Superior temporal gyrus (tissue), 1 donor: ENCODE data around the gene LAT.
"Not testable (repeated sequence)": the region's sequence is repeated elsewhere in the genome, so short reads cannot be mapped to it uniquely, and the experiment has no call there.

Experiments used
- DNase-seq: peaks from one replicate; pipeline ENCODE4 v3.0.0-alpha.2; 2016; ENCODE audit errors: extremely low spot score

The LAT gene

DNA sequence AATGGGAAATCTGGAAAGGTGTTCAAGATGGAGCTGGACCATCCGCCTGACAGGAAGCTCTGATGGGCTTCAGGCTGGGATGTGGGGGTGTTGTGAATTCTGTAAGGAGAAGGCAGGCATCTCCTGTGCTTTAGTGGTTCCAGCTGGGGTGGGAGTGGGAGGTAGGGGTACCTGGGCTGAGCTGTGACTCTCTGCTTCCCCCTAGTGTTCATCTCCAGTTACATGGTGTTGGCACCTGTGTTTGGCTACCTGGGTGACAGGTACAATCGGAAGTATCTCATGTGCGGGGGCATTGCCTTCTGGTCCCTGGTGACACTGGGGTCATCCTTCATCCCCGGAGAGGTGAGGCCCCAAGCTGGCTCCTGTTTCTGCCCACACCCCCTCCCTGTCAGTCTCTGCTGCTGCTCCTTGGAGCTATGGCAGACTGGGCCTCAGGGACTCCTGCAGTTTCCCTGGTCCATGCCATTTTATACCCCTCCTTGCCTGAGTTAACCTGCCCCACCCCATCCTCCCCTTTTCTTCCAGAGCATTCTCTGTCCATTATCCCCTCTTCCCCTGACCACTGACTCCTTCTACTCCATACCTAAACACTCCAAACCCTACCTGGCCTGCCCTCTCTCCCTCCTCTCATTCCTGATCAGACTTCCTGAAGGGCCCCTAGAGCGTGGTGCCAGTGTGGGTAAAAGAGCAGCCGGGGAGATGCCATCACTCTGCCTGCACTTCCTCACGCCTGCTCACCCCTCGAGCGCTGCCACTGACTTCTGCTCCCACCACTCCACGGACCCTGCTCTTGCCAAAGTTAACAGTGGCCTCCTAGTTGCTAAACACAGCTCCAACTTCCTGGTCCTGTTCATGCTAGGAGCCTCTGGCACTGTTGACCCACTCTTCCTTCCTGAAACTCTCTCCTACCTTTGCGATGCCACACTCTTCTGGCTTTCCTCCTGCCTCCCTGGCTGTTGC is 6.9 kb upstream of the LAT start:
- no peak for DNase-seq

DNA sequence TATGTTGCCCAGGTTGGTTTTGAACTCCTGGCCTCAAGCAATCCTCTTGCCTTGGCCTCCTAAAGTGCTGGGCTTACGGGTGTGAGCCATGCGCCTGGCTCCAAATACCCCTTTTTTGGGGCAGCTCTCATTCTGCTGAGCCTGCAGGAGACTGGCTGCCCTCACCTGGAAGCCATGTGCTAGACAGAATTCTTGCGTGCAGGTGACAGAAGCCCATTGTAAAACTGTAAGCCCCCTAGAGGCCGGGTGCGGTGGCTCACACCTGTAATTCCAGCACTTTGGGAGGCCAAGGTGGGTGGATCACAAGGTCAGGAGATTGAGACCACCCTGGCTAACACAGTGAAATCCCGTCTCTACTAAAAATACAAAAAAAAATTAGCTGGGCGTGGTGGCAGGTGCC is 4.5 kb upstream of the LAT start:
- DNase-seq, result not testable (repeated sequence)

DNA sequence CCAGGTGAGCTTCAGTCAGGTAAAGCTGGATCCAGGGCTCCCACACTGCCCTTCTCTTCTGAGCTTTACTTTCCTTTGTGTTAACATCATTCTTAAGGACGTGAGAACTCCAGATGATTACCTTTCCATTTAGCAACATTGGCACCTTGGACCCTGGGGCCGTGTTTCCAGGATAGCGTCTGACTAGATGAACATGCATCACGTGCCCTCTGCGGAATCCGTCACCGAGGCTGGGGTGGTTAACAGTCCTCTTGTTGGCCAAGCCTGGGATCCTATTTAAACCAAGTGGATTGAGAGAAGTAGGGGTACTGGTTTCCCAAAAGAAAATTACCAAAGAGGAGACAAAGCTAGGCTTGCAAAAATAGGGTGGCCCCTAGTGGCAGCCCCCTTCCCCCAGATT is 3.9 kb upstream of the LAT start:
- DNase-seq, result no peak

DNA sequence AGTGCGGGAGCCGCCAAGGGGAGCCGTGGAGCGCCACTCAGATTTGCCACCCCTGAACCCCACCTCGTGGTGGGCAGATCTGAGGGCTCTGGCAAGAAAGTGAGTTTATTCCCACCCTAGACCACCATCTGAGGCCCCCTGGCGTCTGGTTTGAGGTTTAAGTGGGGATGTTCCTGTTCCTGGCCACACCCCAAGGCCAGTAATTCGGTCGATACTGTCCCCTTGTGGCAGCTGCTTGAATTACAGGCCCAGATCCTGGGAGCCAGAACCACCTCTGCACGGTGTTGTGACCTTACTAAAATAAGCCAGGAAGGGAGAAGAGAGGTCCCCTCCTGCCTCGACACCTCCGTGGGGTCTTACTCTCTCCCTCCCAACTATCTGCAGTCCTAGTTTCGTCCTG is 3.3 kb upstream of the LAT start:
- DNase-seq, result no peak

DNA sequence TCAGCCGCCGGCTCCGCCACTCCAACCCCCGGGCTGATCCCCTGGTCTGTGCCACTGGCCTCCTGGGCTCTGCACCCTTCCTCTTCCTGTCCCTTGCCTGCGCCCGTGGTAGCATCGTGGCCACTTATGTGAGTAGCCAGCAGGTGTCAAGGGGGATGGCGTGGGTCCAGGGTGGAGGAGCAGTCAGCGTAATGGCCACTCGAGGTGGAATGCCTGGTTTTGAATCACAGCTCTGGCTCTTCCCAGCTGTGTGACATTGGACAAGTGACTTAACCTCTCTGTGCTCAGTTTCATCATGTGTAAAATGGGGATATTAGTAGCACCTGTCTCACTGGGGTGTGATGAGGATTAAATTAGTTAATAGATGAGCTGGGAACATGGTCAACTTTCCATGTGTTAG is 2.4 kb upstream of the LAT start:
- DNase-seq, result no peak

DNA sequence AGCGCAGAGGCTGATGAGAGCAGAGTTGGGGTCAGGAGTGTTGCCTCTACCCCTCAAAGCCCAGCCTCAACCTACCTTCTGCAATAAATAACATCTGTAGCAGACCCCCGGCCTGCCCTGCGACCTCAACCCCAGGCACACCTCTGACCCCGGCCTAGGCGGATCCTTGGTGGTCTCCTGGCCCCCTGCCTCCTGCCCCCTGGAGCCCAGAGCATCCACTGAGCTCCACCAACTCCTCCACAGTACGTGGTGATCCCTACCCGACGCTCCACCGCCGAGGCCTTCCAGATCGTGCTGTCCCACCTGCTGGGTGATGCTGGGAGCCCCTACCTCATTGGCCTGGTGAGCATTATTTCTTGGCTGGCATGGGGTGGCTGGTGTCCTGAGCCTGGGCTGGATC is 1.9 kb upstream of the LAT start:
- no peak for DNase-seq

DNA sequence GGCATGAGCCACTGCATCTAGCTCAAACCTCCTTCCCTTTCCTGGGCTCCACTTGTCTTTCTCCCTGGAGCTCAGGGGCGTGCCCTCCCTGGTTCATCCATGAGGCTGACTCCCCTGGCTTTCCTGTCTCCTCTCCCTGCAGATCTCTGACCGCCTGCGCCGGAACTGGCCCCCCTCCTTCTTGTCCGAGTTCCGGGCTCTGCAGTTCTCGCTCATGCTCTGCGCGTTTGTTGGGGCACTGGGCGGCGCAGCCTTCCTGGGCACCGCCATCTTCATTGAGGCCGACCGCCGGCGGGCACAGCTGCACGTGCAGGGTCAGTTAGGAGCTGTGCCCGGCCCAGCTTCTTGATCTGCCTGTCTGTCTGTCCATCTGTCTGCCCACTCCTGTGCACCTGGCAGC is 1.2 kb upstream of the LAT start:
- DNase-seq, result no peak

DNA sequence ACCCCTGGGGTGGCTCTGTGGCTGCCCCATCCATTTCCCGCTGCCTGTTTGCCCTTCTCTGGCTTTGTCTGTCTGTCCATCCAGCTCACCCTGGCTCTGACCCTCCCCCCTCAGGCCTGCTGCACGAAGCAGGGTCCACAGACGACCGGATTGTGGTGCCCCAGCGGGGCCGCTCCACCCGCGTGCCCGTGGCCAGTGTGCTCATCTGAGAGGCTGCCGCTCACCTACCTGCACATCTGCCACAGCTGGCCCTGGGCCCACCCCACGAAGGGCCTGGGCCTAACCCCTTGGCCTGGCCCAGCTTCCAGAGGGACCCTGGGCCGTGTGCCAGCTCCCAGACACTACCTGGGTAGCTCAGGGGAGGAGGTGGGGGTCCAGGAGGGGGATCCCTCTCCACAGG is 761 bp upstream of the LAT start:
- DNase-seq, result no peak

DNA sequence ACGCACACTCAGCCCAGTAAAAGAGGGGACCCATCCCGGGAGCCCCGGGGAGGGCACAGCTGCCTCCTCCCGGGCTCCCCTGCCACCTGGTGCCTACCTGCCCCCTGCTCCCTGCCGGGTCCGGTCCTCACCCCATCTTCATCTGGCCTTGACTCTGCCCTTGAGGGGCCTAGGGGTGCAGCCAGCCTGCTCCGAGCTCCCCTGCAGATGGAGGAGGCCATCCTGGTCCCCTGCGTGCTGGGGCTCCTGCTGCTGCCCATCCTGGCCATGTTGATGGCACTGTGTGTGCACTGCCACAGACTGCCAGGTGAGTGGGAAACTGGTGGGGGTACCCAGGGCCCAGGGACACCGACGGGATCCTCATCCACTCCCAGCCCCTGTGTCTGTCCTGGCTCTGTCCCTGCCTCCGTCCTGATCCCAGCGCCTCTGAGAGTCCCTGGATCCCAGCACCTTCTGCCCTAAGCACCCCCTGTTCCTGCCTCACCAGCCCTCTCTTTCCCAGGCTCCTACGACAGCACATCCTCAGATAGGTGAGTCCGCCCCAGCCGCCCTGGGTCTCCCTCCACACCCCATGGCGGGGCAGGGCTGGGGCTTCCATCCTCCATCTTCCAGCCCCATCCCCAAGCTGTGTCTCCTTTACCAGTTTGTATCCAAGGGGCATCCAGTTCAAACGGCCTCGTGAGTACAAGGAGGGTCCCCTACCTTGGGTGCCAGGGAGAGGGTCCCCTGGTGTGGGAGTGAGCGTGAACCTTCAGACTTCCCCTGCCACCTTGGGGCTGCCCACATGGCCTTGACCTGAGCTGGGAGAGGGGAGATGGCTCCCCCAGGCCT is 574 bp downstream of the LAT start:
- DNase-seq, result no peak

DNA sequence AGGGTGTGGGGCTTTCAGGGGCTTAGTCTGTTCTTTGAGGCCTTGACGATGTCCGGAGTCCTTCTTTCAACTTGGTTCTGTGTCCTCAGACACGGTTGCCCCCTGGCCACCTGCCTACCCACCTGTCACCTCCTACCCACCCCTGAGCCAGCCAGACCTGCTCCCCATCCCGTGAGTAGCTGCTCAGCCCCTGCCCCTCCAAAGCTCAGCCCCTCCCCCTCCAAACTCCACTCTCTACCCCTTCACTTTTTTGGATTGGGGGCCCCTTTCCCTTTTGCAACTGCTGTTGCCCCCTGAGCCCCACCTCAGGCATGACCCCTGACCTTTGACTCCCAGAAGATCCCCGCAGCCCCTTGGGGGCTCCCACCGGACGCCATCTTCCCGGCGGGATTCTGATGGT is 1.2 kb downstream of the LAT start:
- DNase-seq, result no peak

DNA sequence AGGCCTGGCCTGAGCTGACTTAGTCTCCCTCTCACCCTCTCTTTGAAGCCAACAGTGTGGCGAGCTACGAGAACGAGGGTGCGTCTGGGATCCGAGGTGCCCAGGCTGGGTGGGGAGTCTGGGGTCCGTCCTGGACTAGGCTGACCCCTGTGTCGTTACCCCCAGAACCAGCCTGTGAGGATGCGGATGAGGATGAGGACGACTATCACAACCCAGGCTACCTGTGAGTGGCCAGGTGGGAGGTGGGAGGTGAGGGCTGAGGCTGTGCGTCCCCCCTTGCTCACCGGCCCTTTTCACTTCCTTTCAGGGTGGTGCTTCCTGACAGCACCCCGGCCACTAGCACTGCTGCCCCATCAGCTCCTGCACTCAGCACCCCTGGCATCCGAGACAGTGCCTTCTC is 1.6 kb downstream of the LAT start:
- no peak for DNase-seq

DNA sequence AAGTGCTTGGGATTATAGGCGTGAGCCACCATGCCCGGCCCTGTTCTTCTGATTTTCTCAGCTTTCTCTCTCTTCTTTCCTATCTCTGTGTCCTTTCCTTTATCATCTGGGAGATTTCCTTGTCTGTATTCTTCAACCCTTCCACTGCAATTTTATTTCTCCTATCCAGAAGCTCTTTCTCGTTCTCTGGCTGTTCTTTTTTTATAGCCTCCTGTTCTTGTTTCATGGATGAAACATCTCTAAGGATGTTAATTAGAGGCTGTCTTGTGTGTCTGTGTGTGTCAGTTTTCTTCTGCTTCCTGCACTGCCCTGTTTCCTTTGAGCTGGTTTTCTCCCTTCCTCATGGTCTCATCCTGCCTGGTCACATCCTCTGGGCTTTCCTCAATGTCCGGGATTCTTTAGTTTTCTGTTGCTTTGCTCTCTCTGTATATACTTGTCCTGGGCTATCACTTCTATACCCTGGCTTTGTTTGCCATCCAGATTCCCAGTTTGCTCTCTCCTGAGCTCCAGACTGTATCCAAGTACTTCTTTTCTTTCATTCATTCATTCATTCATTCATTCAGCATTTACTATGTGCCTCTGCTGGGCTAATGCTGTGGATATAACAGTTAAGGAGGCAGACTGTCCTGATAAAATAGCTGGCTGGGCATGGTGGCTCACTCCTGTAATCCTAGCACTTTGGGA is 2.5 kb downstream of the LAT start:
- no peak for DNase-seq

DNA sequence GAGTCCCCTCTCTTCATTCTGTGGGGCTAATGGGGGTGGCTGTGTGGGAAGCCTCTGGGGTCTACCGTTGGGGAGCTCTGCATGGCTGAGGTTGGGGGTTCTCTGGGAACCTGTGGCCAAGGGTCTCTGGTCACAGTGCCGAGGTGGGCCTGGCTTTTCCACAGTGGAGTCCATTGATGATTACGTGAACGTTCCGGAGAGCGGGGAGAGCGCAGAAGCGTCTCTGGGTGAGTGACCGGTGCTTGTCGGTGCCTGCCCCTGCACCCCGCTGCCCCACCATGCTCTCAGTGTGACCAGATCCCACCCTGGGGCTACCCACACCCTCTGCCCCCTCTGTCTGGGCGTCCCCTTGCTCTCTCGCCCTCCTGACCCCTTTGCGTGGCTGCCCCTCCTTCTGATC is 4.5 kb downstream of the LAT start:
- DNase-seq, result no peak

DNA sequence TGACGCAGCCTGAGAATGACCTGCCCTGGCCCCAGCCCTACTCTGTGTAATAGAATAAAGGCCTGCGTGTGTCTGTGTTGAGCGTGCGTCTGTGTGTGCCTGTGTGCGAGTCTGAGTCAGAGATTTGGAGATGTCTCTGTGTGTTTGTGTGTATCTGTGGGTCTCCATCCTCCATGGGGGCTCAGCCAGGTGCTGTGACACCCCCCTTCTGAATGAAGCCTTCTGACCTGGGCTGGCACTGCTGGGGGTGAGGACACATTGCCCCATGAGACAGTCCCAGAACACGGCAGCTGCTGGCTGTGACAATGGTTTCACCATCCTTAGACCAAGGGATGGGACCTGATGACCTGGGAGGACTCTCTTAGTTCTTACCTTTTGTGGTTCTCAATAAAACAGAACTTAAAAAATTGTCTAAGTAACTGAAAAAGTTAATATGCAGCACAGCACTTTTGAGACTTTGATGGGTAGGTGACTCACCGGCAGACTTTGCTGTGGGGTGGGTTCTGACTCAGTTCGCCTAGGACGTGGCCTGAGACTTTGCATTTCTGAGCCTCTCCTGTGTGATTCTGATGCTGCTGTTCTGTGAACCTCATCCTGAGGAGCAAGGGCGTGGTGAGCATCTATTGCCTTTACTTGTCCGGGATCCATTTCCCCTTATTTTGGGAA is 5.7 kb downstream of the LAT start:
- no peak for DNase-seq

DNA sequence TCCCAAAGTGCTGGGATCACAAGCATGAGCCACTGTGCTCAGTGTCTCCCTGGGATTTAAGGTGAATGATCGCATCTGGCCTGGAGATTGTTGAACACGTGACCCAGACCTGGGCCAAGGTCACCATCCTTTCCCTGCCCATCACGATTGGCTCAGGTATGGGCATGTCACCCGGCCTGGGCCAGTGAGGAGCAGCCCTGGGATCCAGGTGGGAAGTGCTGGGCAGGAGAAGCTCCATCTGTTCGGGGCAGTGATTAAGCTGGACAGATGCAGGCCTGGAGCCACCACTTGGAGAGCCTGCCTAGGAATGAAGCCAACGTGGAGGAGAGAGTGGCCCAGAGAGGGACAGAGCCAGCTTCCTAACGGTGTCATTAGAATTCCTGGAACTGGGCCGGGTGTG is 6.8 kb downstream of the LAT start:
- no peak for DNase-seq

DNA sequence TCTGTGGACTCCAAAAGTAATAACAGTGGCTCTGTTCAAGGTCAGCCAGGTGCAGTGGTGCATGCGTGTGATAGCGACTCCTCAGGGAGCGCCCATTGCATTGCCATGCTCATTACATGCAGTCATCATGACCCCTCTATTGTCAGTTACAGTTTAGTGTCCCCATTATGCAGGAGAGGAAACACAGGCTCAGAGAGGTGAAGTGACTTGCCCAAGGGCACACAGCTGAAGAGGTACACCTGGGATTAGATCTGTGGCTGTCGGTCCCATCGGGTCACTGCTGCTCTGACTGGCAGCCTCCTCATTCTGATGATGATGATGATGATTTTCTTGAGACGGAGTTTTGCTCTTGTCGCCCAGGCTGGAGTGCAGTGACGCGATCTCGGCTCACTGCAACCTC is 7.6 kb downstream of the LAT start:
- DNase-seq, result no peak

DNA sequence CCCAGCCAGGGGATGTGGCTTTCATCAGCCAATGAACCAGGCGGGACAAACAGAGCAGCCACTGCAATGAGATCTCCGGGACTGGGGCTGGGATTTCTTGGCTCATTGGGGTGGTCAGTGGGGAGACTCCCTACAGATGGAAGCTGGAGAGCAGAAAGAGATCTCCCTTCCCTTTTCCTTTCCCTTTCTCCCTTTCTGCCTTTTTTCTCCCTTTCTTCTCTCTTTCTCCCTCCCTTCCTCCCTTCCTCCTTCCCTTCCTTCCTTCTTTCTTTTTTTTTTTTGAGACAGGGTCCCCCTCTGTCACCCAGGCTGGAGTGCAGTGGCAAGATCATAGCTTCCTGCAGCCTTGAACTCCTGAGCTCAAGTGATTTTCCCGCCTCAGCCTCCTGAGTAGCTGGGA is 14.0 kb downstream of the LAT start:
- no peak for DNase-seq

DNA sequence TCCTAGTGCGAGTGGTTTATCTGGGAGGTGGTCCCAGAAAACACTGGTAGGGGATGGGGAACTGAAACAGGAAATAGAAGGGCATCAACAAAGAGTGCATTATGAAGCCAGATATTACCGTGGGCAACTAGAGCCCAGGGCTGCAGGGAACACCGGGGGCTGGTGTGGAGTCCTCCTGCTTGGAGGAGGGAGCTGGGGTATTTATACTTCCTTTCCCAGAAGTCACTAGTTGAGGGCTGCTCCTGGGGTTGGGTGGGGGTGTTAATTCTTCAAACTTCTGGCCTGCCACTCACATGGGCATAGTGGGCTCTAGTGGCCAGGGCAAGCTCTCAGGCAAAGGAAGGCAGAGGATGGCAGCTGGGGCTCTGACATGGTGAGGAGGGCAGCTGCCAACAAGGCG is 14.7 kb downstream of the LAT start:
- DNase-seq, result no peak

DNA sequence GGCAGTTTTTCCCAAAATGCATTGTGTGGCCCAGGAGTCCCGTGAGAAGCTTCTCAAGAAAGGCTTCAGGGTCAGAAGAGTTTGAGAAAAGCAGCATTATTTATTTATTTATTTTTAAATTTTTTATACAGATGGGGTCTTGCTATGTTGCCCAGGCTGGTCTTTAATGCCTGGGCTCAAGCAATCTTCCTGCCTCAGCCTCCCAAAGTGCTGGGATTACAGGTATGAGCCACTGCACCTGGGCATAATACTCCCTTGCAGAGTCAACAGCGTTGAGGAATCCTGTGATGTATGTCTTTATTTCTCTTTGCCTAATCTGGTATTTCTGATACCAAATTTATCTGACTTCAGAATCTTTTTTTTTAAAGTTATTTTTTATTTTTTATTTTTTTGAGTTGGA is 15.2 kb downstream of the LAT start:
- no peak for DNase-seq

DNA sequence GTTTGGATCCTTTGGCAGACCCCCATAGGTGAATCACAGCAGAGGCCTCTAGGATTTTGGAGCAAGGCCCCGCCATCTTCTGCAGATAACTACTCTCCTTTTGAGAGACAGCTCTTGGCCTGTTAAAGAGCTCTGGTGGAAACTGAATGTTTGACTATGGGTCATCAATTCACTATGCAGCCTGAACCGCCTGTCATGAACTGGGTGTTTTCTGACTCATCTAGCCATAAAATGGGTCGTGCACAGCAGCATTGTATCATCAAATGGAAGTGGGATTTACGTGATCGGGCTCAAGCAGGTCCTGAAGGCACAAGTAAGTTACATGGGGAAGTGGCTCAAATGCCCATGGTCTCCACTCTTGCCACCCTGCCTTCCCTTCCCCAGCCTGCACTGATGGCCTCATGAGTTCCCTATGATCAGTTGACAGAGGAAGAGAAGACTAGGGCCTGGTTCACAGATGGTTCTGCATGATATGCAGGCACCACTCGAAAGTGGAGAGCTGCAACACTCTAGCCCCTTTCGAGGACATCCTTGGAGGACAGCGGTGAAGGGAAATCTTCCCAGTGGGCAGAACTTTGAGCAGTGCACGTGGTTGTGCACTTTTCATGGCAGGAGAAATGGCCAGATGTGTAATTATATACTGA is 19.8 kb downstream of the LAT start:
- DNase-seq, result not testable (repeated sequence)
